ENCODE data around the gene SAG. TPM values are rescaled to one million over a fixed set of nuclear protein-coding genes. Genes with fewer than 3 reads are reported as not detected.
A peak's percentile ranks its signal among the peaks of the same experiment; 100 is the strongest.

SAG gene
- under 1 TPM in 1 of 2 donors, not detected in 1; 0.45 TPM for total RNA-seq

- H3K4me3 ChIP-seq, result no peak within 1 kb of the TSS
- H3K36me3 ChIP-seq, result no peaks in the 10 kb centered on the region
- TF ChIP-seq, protein P1, sequence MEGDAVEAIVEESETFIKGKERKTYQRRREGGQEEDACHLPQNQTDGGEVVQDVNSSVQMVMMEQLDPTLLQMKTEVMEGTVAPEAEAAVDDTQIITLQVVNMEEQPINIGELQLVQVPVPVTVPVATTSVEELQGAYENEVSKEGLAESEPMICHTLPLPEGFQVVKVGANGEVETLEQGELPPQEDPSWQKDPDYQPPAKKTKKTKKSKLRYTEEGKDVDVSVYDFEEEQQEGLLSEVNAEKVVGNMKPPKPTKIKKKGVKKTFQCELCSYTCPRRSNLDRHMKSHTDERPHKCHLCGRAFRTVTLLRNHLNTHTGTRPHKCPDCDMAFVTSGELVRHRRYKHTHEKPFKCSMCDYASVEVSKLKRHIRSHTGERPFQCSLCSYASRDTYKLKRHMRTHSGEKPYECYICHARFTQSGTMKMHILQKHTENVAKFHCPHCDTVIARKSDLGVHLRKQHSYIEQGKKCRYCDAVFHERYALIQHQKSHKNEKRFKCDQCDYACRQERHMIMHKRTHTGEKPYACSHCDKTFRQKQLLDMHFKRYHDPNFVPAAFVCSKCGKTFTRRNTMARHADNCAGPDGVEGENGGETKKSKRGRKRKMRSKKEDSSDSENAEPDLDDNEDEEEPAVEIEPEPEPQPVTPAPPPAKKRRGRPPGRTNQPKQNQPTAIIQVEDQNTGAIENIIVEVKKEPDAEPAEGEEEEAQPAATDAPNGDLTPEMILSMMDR (IDR thresholded peaks at IDR 0.05), result no peak
- TF ChIP-seq POLR2AphosphoS5 (IDR thresholded peaks at IDR 0.05) (no peak), POLR2A (IDR thresholded peaks at IDR 0.05) (no peak)
- intact Hi-C loops (cut with DNase I), result no loop called here
- no peaks in the 10 kb centered on the region for H3K9me3 ChIP-seq
- no peaks in the 10 kb centered on the region for H3K4me1 ChIP-seq (replicated peaks)
- H3K27ac ChIP-seq, result no peak within 1 kb of the TSS
- no peaks in the 10 kb centered on the region for H3K27me3 ChIP-seq (replicated peaks; ENCODE audit: insufficient read depth)
- WGBS, result 83% methylated on average over 7 of the region's 7 CpGs
- no peak for DNase-seq (ENCODE audit: low spot score)
Observed at GRCh38 chr2:233307565-233307964, at the start of gene SAG. Gene SAG, plus strand, starts transcription at chr2:233307816. Its CDS starts 1,374 bp downstream, at chr2:233309190.

- no peak for DNase-seq (ENCODE audit: low spot score)
- 93% methylated on average over 2 of the region's 2 CpGs for WGBS
- intact Hi-C loops (cut with DNase I), result no loop called here
- Histone ChIP-seq H3K27me3 (replicated peaks; ENCODE audit: insufficient read depth) (no peaks in the 10 kb centered on the region), H3K4me3 (no peak overlapping the region), H3K4me1 (replicated peaks) (peaks cover 8% of the 10 kb centered on the region), H3K36me3 (peaks cover 0 to 13% of the 10 kb centered on the region in 2 donors), H3K27ac (no peak overlapping the region), H3K9me3 (no peaks in the 10 kb centered on the region)
- TF ChIP-seq POLR2A (IDR thresholded peaks at IDR 0.05) (no peak), POLR2AphosphoS5 (IDR thresholded peaks at IDR 0.05) (no peak)
- TF ChIP-seq, protein P1 (IDR thresholded peaks at IDR 0.05), result no peak
Observed at GRCh38 chr2:233258211-233258610, 49.4 kb upstream of the SAG start.

DNA sequence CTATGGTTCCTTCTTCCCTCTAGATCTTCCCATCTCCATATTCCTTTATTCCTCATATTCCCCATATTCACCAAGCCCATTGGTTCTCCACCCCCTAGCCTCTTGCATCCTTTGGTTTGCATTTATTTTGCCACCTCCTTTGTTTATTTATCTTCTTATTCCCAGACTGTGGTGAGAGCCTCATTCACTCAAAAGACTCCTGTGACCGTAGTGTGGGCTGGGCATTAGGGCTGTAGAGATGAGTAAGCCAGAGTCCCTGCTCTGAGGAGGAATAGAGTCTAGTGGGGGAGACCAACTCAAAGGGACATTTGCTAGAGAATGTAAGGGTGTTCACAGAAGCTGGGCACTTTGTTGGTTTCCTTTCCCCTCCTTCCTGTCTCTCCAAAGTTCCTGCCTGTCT lies 47.9 kb upstream of the SAG start:
- Histone ChIP-seq H3K27ac (no peak overlapping the region), H3K4me1 (replicated peaks) (peaks cover 3% of the 10 kb centered on the region), H3K9me3 (no peaks in the 10 kb centered on the region), H3K27me3 (replicated peaks; ENCODE audit: insufficient read depth) (no peaks in the 10 kb centered on the region), H3K36me3 (peaks cover 3 to 17% of the 10 kb centered on the region in 2 donors), H3K4me3 (no peak overlapping the region)
- no peak for DNase-seq (ENCODE audit: low spot score)
- intact Hi-C loops (cut with DNase I), result no loop called here
- 94% methylated on average over 1 of the region's 1 CpG for WGBS
- TF ChIP-seq POLR2AphosphoS5 (IDR thresholded peaks at IDR 0.05) (no peak), POLR2A (IDR thresholded peaks at IDR 0.05) (no peak)
- TF ChIP-seq, protein P1 (IDR thresholded peaks at IDR 0.05), result no peak

GRCh38 chr2:233260661-233261060 lies 47.0 kb upstream of the SAG start:
- no peaks in the 10 kb centered on the region for H3K9me3 ChIP-seq
- peaks cover 3 to 17% of the 10 kb centered on the region in 2 donors for H3K36me3 ChIP-seq
- DNase-seq (ENCODE audit: low spot score), result no peak
- H3K4me1 ChIP-seq (replicated peaks), result no peaks in the 10 kb centered on the region
- H3K27ac ChIP-seq, result no peak overlapping the region
- TF ChIP-seq POLR2A (IDR thresholded peaks at IDR 0.05) (no peak), POLR2AphosphoS5 (IDR thresholded peaks at IDR 0.05) (no peak)
- TF ChIP-seq, protein P1 (IDR thresholded peaks at IDR 0.05), result no peak
- no peaks in the 10 kb centered on the region for H3K27me3 ChIP-seq (replicated peaks; ENCODE audit: insufficient read depth)
- intact Hi-C loops (cut with DNase I), result no loop called here
- WGBS, result 100% methylated on average over 5 of the region's 5 CpGs
- no peak overlapping the region for H3K4me3 ChIP-seq

- no peaks in the 10 kb centered on the region for H3K27me3 ChIP-seq (replicated peaks; ENCODE audit: insufficient read depth)
- peak overlapping the region in 1 of 2 donors; percentile 30 for H3K27ac ChIP-seq
- no peak for DNase-seq (ENCODE audit: low spot score)
- H3K4me3 ChIP-seq, result no peak overlapping the region
- no peaks in the 10 kb centered on the region for H3K4me1 ChIP-seq (replicated peaks)
- H3K9me3 ChIP-seq, result no peaks in the 10 kb centered on the region
- TF ChIP-seq POLR2AphosphoS5 (IDR thresholded peaks at IDR 0.05) (no peak), POLR2A (IDR thresholded peaks at IDR 0.05) (no peak)
- TF ChIP-seq, protein P1 (IDR thresholded peaks at IDR 0.05), result no peak
- peaks cover 3 to 13% of the 10 kb centered on the region in 2 donors for H3K36me3 ChIP-seq
- 92% methylated on average over 9 of the region's 9 CpGs for WGBS
- intact Hi-C loops (cut with DNase I), result no loop called here
Observed at GRCh38 chr2:233261819-233262555, 45.6 kb upstream of the SAG start.
